Skin epidermis (tissue), 12 donors: Measurements from ENCODE around the gene SIM2.
"Not testable (repeated sequence)": the region's sequence is repeated elsewhere in the genome, so short reads cannot be mapped to it uniquely, and the experiment has no call there.

Experiments used
- H3K27ac ChIP-seq, 21 experiments: fragments of 200-600 bp; sonication (generic) in 11 of 21; one replicate each; pipeline ENCODE4 v1.5.0; 2020; ENCODE audit warnings: mild to moderate bottlenecking in 3 of 21, inconsistent platforms in 2 of 21, moderate library complexity in 2 of 21
- H3K4me3 ChIP-seq, 7 experiments: fragments of 200-600 bp; sonication (generic) in 2 of 7; one replicate each; pipeline ENCODE4 v1.5.0; 2020; ENCODE audit warnings: inconsistent platforms in 2 of 7, mild to moderate bottlenecking in 2 of 7, moderate library complexity in 1 of 7

SIM2 gene

DNA sequence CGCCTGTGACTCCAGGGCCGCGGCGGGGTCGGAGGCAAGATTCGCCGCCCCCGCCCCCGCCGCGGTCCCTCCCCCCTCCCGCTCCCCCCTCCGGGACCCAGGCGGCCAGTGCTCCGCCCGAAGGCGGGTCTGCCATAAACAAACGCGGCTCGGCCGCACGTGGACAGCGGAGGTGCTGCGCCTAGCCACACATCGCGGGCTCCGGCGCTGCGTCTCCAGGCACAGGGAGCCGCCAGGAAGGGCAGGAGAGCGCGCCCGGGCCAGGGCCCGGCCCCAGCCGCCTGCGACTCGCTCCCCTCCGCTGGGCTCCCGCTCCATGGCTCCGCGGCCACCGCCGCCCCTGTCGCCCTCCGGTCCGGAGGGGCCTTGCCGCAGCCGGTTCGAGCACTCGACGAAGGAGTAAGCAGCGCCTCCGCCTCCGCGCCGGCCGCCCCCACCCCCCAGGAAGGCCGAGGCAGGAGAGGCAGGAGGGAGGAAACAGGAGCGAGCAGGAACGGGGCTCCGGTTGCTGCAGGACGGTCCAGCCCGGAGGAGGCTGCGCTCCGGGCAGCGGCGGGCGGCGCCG is at the start of gene SIM2:
SIM2 (plus strand) TSS at position 135 of the 565 bp plus-strand sequence. CDS start 632 bp downstream, outside the sequence.
- peak within 1 kb of the TSS; percentile 7 to 39 (median 30) for H3K4me3 ChIP-seq
- H3K27ac ChIP-seq, result no peak within 1 kb of the TSS

GRCh38 chr21:36654324-36654723 is 44.6 kb upstream of the SIM2 start:
- no peak overlapping the region for H3K27ac ChIP-seq
- H3K4me3 ChIP-seq, result no peak overlapping the region

- no peak overlapping the region for H3K4me3 ChIP-seq
These were observed 44.1 kb upstream of the SIM2 start for GRCh38 chr21:36654796-36655325.

DNA sequence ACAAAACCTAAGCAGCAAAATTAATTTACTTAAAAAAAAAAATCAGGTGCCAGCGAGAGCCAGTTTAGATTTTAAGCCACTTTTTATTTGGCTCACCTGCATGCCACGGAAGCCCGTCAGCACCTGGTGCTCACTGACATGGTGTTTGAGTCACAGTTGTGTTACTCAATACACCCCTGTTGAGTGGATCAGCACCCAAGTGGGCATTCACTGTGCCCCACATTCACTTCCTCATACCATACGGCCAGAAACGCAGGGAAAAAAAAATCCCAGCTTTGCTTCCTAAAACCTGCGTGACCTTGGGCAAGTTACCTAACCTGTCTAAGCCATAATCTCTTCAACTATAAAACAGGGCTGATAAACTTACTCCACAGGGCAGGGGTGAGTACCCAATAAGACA is 42.8 kb upstream of the SIM2 start:
- Histone ChIP-seq H3K4me3 (no peak overlapping the region), H3K27ac (no peak overlapping the region)

More at GRCh38 chr21:36654796-36655325, 44.1 kb upstream of the SIM2 start:
- H3K27ac ChIP-seq, result no peak overlapping the region

GRCh38 chr21:36657290-36657689 is 41.6 kb upstream of the SIM2 start:
- H3K27ac ChIP-seq, H3K4me3 ChIP-seq: not testable (repeated sequence)

GRCh38 chr21:36657999-36658398 is 40.9 kb upstream of the SIM2 start:
- Histone ChIP-seq H3K4me3 (no peak overlapping the region), H3K27ac (no peak overlapping the region)

DNA sequence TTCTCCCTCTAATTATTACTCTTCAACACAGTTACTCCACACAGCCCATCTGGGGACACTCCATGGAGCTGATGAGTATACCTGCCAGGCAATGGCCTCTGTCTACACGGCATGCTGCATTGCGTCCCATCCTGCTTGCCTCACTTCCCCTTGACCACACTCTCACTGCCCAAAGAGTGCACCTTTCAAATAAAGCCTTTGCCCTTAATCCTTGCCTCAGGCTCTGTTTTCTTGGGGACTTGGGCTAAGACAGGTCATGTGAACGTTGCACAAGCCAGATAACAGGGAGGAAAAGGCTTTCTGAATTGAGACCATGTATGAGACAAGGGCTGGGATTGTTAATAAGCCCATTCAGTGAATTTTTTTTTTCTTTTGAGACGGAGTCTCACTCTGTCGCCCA is 40.0 kb upstream of the SIM2 start:
- Histone ChIP-seq H3K4me3 (no peak overlapping the region), H3K27ac (no peak overlapping the region)

GRCh38 chr21:36661511-36662309 is 37.2 kb upstream of the SIM2 start:
- no peak overlapping the region for H3K27ac ChIP-seq
- no peak overlapping the region for H3K4me3 ChIP-seq

GRCh38 chr21:36663033-36663855 is 35.7 kb upstream of the SIM2 start:
- H3K4me3 ChIP-seq, result no peak overlapping the region
- H3K27ac ChIP-seq, result no peak overlapping the region

- Histone ChIP-seq H3K27ac (no peak overlapping the region), H3K4me3 (no peak overlapping the region)
These were observed 34.3 kb upstream of the SIM2 start for GRCh38 chr21:36664662-36664990.

- no peak overlapping the region for H3K27ac ChIP-seq
- no peak overlapping the region for H3K4me3 ChIP-seq
These were observed 33.1 kb upstream of the SIM2 start for GRCh38 chr21:36665806-36666205.

- H3K4me3 ChIP-seq, result no peak overlapping the region
- no peak overlapping the region for H3K27ac ChIP-seq
These were observed 30.2 kb upstream of the SIM2 start for GRCh38 chr21:36668713-36669112.

GRCh38 chr21:36671836-36672235 is 27.1 kb upstream of the SIM2 start:
- H3K27ac ChIP-seq, result no peak overlapping the region
- no peak overlapping the region for H3K4me3 ChIP-seq

DNA sequence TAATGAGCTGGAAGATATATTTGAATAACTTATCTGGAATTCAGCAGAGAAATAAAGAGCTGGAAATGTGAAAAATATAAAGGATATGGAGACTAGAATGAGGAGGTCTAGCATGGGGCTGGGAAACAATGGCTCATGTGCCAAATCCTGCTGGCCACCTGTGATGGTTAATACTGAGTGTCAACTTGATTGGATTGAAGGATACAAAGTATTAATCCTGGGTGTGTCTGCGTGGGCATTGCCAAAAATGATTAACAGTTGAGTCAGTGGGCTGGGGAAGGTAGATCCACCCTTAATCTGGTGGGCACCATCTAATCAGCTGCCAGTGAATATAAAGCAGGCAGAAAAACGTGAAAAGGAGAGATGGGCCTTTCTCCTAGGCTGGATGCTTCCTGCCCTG is 26.6 kb upstream of the SIM2 start:
- not testable (repeated sequence) for H3K4me3 ChIP-seq, H3K27ac ChIP-seq

GRCh38 chr21:36672737-36673136 is 26.2 kb upstream of the SIM2 start:
- no peak overlapping the region for H3K27ac ChIP-seq
- no peak overlapping the region for H3K4me3 ChIP-seq

GRCh38 chr21:36676039-36676950 is 22.6 kb upstream of the SIM2 start:
- H3K27ac ChIP-seq, result no peak overlapping the region
- H3K4me3 ChIP-seq, result no peak overlapping the region

- Histone ChIP-seq H3K4me3 (no peak overlapping the region), H3K27ac (no peak overlapping the region)
These were observed 21.5 kb upstream of the SIM2 start for GRCh38 chr21:36677443-36677842.

- H3K27ac ChIP-seq, result no peak overlapping the region
- H3K4me3 ChIP-seq, result no peak overlapping the region
These were observed 20.4 kb upstream of the SIM2 start for GRCh38 chr21:36678538-36678937.

GRCh38 chr21:36681117-36681631 is 17.7 kb upstream of the SIM2 start:
- Histone ChIP-seq H3K27ac (no peak overlapping the region), H3K4me3 (no peak overlapping the region)
